Measurements from ENCODE around the gene PRR23E.

The PRR23E gene

GRCh38 chr3:127234778-127235177 lies 41.8 kb downstream of the PRR23E start:
- DNase-seq: no peak

- no peak for DNase-seq
Observed at GRCh38 chr3:127235706-127236105, 42.8 kb downstream of the PRR23E start.

- no peak for DNase-seq
Observed at GRCh38 chr3:127237835-127238234, 44.9 kb downstream of the PRR23E start.

GRCh38 chr3:127238602-127239001 lies 45.7 kb downstream of the PRR23E start:
- DNase-seq: no peak

- no peak for DNase-seq
Observed at GRCh38 chr3:127247292-127247691, 54.4 kb downstream of the PRR23E start.

All from midbrain (tissue), 1 donor.